Activated CD8-positive, alpha-beta memory T cell treated with anti-CD3 and anti-CD28 coated beads for 36 hours (primary cell): Measurements from ENCODE around the gene GP5. TPM values are rescaled to one million over a fixed set of nuclear protein-coding genes. Genes with fewer than 3 reads are reported as not detected.

Experiments
- CTCF ChIA-PET: fragments of 350-600 bp; sonication (Branson Sonifier 250); formaldehyde crosslinking; loops from one replicate; lab custom pipeline; 2021; ENCODE audit warnings: antibody characterized with exemption; lab: Charles Lee
- POLR2A ChIA-PET: fragments of 350-600 bp; sonication (Branson Sonifier 250); formaldehyde crosslinking; loops from one replicate; lab custom pipeline; 2021; ENCODE audit warnings: antibody characterized with exemption; lab: Charles Lee
- total RNA-seq, 2 experiments: library from RNA; stranded (reverse); gene quantifications; one replicate each; pipeline ENCODE4 v1.2.3, GENCODE V29; 2021

GP5 gene
- total RNA-seq, 2 experiments from 2014 or later = 0.08 to 0.31 TPM

GRCh38 chr3:194364314-194364651 is 34.8 kb downstream of the GP5 start:
- ChIA-PET POLR2A (no interaction called here), CTCF (interaction anchor here (0.7 to 2.1 kb wide), 4 partner anchors 21 to 30 kb away, joined by 3 to 5 read pairs (median 4); no protein-coding TSS in a partner anchor)

DNA sequence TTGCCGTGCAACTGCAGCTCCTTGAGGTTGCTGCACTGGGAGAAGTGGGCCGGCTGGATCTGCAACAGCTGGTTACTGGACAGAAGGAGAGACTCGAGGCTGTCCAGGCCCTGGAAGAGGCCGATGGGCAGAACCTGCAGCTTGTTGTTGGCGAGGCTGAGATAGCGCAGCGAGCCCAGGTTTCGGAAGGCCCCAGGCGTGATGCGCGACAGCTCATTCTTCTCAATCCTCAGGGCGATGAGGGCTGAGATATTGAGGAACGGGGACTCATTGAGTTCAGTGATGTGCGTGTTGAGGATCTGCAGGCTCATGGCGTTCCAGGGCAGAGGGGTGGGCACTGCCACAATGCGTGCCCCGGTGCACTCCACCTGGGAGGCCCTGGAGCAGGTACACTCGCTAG is 38.5 kb downstream of the GP5 start:
- POLR2A ChIA-PET = no interaction called here
- CTCF ChIA-PET = no interaction called here

GRCh38 chr3:194357681-194358080 is 41.4 kb downstream of the GP5 start:
- CTCF ChIA-PET = no interaction called here
- POLR2A ChIA-PET = no interaction called here

- CTCF ChIA-PET = no interaction called here
- POLR2A ChIA-PET = no interaction called here
These were observed 43.7 kb downstream of the GP5 start for GRCh38 chr3:194355379-194355778.

- ChIA-PET POLR2A (no interaction called here), CTCF (interaction anchor here (0.7 kb wide), 2 partner anchors 32 to 48 kb away, joined by 3 read pairs; no protein-coding TSS in a partner anchor)
These were observed 44.8 kb downstream of the GP5 start for GRCh38 chr3:194354315-194354714.

- CTCF ChIA-PET = interaction anchor here (1.0 kb wide), 1 partner anchor 9 kb away, joined by 3 read pairs; no protein-coding TSS in a partner anchor
- POLR2A ChIA-PET = no interaction called here
These were observed 46.3 kb downstream of the GP5 start for GRCh38 chr3:194352667-194353246.

- CTCF ChIA-PET = no interaction called here
- POLR2A ChIA-PET = no interaction called here
These were observed 47.0 kb downstream of the GP5 start for GRCh38 chr3:194351952-194352536.

- POLR2A ChIA-PET = no interaction called here
- CTCF ChIA-PET = no interaction called here
These were observed 47.9 kb downstream of the GP5 start, which contains the start of gene CPN2 for GRCh38 chr3:194351080-194351672. TSS of gene CPN2 (minus strand) at chr3:194351328. CDS start at chr3:194342702, 8,626 bp downstream.

GRCh38 chr3:194350726-194351071 is 48.4 kb downstream of the GP5 start:
- ChIA-PET CTCF (no interaction called here), POLR2A (no interaction called here)

DNA sequence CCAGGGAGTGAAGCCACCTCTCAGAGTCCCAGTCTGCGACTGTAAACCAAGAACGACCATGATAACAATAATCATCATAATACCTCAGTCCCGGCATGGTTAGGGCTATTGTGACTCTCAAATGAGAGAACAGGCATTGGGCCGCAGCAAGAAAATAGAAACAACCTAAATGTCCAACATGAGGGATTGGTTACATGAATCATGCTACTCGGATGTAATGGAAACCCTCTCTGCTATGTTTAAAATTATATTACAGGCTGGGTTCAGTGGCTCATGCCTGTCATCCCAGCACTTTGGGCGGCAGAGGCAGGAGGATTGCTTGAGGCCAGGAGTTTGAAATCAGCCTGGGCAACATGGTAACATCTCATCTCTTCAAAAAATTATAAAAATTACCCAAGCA is 50.7 kb downstream of the GP5 start:
- ChIA-PET POLR2A (no interaction called here), CTCF (no interaction called here)

DNA sequence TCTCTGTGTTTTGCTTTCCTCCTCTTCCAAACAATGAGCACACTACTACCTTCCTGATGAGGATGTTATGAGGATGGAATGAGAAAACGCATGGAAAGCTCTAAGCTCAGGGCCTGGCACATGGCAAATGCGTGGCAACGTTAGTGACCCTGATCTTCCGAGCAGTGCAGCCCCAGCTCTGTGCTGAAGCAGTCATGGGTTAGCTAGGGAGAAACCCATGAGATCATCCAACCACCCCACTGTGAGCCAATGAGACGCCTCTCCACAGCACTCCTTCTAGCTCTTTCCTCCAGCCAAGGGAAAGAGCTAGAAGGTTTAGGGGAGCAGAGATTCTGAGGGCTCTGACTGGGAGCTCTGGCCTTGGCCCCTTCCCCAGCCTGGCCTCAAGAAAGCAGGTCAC is 52.4 kb downstream of the GP5 start:
- POLR2A ChIA-PET = no interaction called here
- CTCF ChIA-PET = interaction anchor here (1.0 to 1.1 kb wide), 2 partner anchors 24 to 57 kb away, joined by 3 read pairs; no protein-coding TSS in a partner anchor

- CTCF ChIA-PET = interaction anchor here (1.0 to 1.9 kb wide), 4 partner anchors 12 to 58 kb away, joined by 3 to 7 read pairs (median 4); no protein-coding TSS in a partner anchor
These were observed 53.0 kb downstream of the GP5 start for GRCh38 chr3:194346035-194346434.

More at GRCh38 chr3:194346035-194346434, 53.0 kb downstream of the GP5 start:
- POLR2A ChIA-PET = no interaction called here

Other genes with a start within 250 kb of the GP5 start
- not detected for gene CPN2, start 47.9 kb downstream of the GP5 start, total RNA-seq
- gene LRRC15, start 29.5 kb downstream of the GP5 start, total RNA-seq = not detected
- gene ATP13A3, start 87.7 kb upstream of the GP5 start, total RNA-seq = 100 to 1,000 TPM; 186 to 213 TPM
- gene TMEM44, start 234.2 kb upstream of the GP5 start, total RNA-seq = 1 to 10 TPM; 5.5 to 5.6 TPM